ENCODE results near the gene SLC26A11.
"Not testable (repeated sequence)": the region's sequence is repeated elsewhere in the genome, so short reads cannot be mapped to it uniquely, and the experiment has no call there.

SLC26A11 gene

GRCh38 chr17:80195671-80196529 is 24.3 kb upstream of the SLC26A11 start:
- peak; percentile 27 for DNase-seq (ENCODE audit: low read depth)

GRCh38 chr17:80196652-80197051 is 23.6 kb upstream of the SLC26A11 start:
- DNase-seq (ENCODE audit: low read depth): no peak

- DNase-seq (ENCODE audit: low read depth): no peak
These were observed 22.0 kb upstream of the SLC26A11 start for GRCh38 chr17:80198144-80198661.

GRCh38 chr17:80199295-80199694 is 20.9 kb upstream of the SLC26A11 start:
- not testable (repeated sequence) for DNase-seq (ENCODE audit: low read depth)

- no peak for DNase-seq (ENCODE audit: low read depth)
These were observed 18.8 kb upstream of the SLC26A11 start for GRCh38 chr17:80201446-80201845.

- DNase-seq (ENCODE audit: low read depth): no peak
These were observed 18.0 kb upstream of the SLC26A11 start for GRCh38 chr17:80202197-80202596.

- DNase-seq (ENCODE audit: low read depth): no peak
These were observed 16.7 kb upstream of the SLC26A11 start for GRCh38 chr17:80203471-80203963.

- DNase-seq (ENCODE audit: low read depth): no peak
These were observed 15.4 kb upstream of the SLC26A11 start for GRCh38 chr17:80204626-80205468.

GRCh38 chr17:80205811-80206210 is 14.4 kb upstream of the SLC26A11 start:
- no peak for DNase-seq (ENCODE audit: low read depth)

GRCh38 chr17:80208050-80208449 is 12.2 kb upstream of the SLC26A11 start:
- no peak for DNase-seq (ENCODE audit: low read depth)

- DNase-seq (ENCODE audit: low read depth): no peak
These were observed 10.5 kb upstream of the SLC26A11 start for GRCh38 chr17:80209765-80210164.

GRCh38 chr17:80210348-80211108 is 9.7 kb upstream of the SLC26A11 start:
- DNase-seq (ENCODE audit: low read depth): no peak

- DNase-seq (ENCODE audit: low read depth): no peak
These were observed 8.1 kb upstream of the SLC26A11 start for GRCh38 chr17:80212109-80212508.

- DNase-seq (ENCODE audit: low read depth): no peak
These were observed 7.7 kb upstream of the SLC26A11 start for GRCh38 chr17:80212511-80212910.

GRCh38 chr17:80212962-80213642 is 7.1 kb upstream of the SLC26A11 start:
- no peak for DNase-seq (ENCODE audit: low read depth)

- no peak for DNase-seq (ENCODE audit: low read depth)
These were observed 6.6 kb upstream of the SLC26A11 start for GRCh38 chr17:80213643-80213975.

GRCh38 chr17:80214012-80214877 is 6.0 kb upstream of the SLC26A11 start:
- no peak for DNase-seq (ENCODE audit: low read depth)

- DNase-seq (ENCODE audit: low read depth): no peak
These were observed 5.4 kb upstream of the SLC26A11 start for GRCh38 chr17:80214878-80215210.

- no peak for DNase-seq (ENCODE audit: low read depth)
These were observed 3.5 kb upstream of the SLC26A11 start for GRCh38 chr17:80216473-80217456.

All from activated T-cell treated with anti-CD3 and anti-CD28 coated beads for 48 hours (primary cell).